ENCODE data around the gene MLLT10. TPM values are rescaled to one million over a fixed set of nuclear protein-coding genes. Genes with fewer than 3 reads are reported as not detected.

MLLT10 gene
- total and polyA plus RNA-seq, 9 of the 15 experiments (the other 6 are each of a cell fraction or from before 2014, with no cell fraction given): 18.8 to 81.4 (median 64.2) TPM

DNA sequence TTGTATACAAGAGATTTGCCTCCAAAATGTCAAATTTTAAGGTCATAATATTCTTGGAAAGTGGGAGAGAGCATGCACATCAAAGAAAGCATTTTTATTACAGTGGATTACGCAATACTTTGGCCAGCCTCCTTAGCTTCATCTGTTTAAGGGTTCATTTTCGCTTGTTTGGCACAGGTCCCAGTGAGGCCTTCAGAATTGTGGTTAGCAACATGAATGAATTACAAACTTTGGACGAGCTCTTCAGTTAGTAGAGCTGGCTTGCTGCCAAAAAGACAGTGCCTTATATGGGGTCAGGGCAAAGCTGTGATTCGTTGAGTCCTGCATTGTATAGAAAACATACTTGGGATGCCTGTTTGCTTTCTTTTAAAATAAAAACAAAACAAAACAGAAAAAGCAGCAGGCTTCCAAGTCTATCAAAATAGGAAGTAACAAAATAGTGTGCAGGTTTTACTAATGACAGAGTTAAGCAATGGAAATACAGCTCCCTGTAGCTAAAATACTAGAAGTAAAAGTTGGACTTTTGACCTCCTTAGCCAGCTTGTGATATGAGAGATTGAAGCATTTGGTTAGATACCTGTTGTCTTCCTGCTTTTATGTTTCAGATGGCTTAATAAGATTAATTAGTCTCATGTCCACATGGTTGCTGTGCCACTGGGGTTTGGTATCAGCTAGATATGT lies 190.8 kb downstream of the MLLT10 start (continued):
- TF ChIP-seq, protein P1, sequence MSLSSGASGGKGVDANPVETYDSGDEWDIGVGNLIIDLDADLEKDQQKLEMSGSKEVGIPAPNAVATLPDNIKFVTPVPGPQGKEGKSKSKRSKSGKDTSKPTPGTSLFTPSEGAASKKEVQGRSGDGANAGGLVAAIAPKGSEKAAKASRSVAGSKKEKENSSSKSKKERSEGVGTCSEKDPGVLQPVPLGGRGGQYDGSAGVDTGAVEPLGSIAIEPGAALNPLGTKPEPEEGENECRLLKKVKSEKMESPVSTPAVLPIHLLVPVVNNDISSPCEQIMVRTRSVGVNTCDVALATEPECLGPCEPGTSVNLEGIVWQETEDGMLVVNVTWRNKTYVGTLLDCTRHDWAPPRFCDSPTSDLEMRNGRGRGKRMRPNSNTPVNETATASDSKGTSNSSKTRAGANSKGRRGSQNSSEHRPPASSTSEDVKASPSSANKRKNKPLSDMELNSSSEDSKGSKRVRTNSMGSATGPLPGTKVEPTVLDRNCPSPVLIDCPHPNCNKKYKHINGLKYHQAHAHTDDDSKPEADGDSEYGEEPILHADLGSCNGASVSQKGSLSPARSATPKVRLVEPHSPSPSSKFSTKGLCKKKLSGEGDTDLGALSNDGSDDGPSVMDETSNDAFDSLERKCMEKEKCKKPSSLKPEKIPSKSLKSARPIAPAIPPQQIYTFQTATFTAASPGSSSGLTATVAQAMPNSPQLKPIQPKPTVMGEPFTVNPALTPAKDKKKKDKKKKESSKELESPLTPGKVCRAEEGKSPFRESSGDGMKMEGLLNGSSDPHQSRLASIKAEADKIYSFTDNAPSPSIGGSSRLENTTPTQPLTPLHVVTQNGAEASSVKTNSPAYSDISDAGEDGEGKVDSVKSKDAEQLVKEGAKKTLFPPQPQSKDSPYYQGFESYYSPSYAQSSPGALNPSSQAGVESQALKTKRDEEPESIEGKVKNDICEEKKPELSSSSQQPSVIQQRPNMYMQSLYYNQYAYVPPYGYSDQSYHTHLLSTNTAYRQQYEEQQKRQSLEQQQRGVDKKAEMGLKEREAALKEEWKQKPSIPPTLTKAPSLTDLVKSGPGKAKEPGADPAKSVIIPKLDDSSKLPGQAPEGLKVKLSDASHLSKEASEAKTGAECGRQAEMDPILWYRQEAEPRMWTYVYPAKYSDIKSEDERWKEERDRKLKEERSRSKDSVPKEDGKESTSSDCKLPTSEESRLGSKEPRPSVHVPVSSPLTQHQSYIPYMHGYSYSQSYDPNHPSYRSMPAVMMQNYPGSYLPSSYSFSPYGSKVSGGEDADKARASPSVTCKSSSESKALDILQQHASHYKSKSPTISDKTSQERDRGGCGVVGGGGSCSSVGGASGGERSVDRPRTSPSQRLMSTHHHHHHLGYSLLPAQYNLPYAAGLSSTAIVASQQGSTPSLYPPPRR (CRISPR knock-in tag; IDR thresholded peaks at IDR 0.05; ENCODE audit: borderline replicate concordance): no peak
- TF ChIP-seq FOXJ3 (CRISPR knock-in tag; IDR thresholded peaks at IDR 0.05): no peak
- TF ChIP-seq DACH1 (IDR thresholded peaks at IDR 0.05; ENCODE audit: partially characterized antibody): peak; percentile 86
- peak; percentile 72; the same call in 1 of the 2 replicates for TF ChIP-seq SMARCA4 (IDR thresholded peaks at IDR 0.05)
- TF ChIP-seq MEIS2 (IDR thresholded peaks at IDR 0.05; ENCODE audit: partially characterized antibody): peak; percentile 54
- TF ChIP-seq NUFIP1 (IDR thresholded peaks at IDR 0.05; ENCODE audit: partially characterized antibody): no peak
- TF ChIP-seq TCF7 (IDR thresholded peaks at IDR 0.05; ENCODE audit: borderline replicate concordance): peak; percentile 71; the same call in 1 of the 2 replicates
- TF ChIP-seq LCOR (CRISPR knock-in tag; IDR thresholded peaks at IDR 0.05): peak; percentile 41; the same call in 1 of the 2 replicates
- peak; percentile 54 for TF ChIP-seq ZFP36 (IDR thresholded peaks at IDR 0.05; ENCODE audit: low read depth, low read length, partially characterized antibody)
- TF ChIP-seq ELF1 (tag; IDR thresholded peaks at IDR 0.05): no peak
- peak; percentile 99 for TF ChIP-seq NFIX (CRISPR knock-in tag; IDR thresholded peaks at IDR 0.05; ENCODE audit: low read depth)
- peak; percentile 39; the same call in 1 of the 2 replicates for TF ChIP-seq ZFX (CRISPR knock-in tag; IDR thresholded peaks at IDR 0.05)
- 0 out of 4 replicates have a peak, but pooled peaks of 1 of the 2 experiments have one; percentile 62 for TF ChIP-seq ARNT (IDR thresholded peaks at IDR 0.05)
- no peak for TF ChIP-seq KDM4B (IDR thresholded peaks at IDR 0.05; ENCODE audit: borderline replicate concordance in 2 of 2, low read depth in 1 of 2)
- no peak for TF ChIP-seq SMAD3 (CRISPR knock-in tag; conservative IDR thresholded peaks at IDR 0.05)
- TF ChIP-seq, protein P2, sequence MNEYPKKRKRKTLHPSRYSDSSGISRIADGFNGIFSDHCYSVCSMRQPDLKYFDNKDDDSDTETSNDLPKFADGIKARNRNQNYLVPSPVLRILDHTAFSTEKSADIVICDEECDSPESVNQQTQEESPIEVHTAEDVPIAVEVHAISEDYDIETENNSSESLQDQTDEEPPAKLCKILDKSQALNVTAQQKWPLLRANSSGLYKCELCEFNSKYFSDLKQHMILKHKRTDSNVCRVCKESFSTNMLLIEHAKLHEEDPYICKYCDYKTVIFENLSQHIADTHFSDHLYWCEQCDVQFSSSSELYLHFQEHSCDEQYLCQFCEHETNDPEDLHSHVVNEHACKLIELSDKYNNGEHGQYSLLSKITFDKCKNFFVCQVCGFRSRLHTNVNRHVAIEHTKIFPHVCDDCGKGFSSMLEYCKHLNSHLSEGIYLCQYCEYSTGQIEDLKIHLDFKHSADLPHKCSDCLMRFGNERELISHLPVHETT (CRISPR knock-in tag; conservative IDR thresholded peaks at IDR 0.05 in 1 of 2, IDR thresholded peaks at IDR 0.05 in 1 of 2): no peak
- TF ChIP-seq MXI1 (IDR thresholded peaks at IDR 0.05; ENCODE audit: low read depth, low read length): no peak
- TF ChIP-seq, protein P3, sequence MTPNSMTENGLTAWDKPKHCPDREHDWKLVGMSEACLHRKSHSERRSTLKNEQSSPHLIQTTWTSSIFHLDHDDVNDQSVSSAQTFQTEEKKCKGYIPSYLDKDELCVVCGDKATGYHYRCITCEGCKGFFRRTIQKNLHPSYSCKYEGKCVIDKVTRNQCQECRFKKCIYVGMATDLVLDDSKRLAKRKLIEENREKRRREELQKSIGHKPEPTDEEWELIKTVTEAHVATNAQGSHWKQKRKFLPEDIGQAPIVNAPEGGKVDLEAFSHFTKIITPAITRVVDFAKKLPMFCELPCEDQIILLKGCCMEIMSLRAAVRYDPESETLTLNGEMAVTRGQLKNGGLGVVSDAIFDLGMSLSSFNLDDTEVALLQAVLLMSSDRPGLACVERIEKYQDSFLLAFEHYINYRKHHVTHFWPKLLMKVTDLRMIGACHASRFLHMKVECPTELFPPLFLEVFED (CRISPR knock-in tag; conservative IDR thresholded peaks at IDR 0.05): no peak
- TF ChIP-seq BACH1 (tag; IDR thresholded peaks at IDR 0.05): no peak
- TF ChIP-seq ZNF263 (CRISPR knock-in tag; IDR thresholded peaks at IDR 0.05; ENCODE audit: borderline replicate concordance): no peak
- no peak for TF ChIP-seq TEAD2 (tag; IDR thresholded peaks at IDR 0.05)
- no peak for TF ChIP-seq ZC3H11A (IDR thresholded peaks at IDR 0.05; ENCODE audit: low read depth, low read length)
